SK-N-SH (cell line): ENCODE data around the gene GCFC2. TPM values are rescaled to one million over a fixed set of nuclear protein-coding genes. Genes with fewer than 3 reads are reported as not detected.
"Not testable (repeated sequence)": the region's sequence is repeated elsewhere in the genome, so short reads cannot be mapped to it uniquely, and the experiment has no call there.

ENCODE experiments used
- CTCF ChIA-PET: fragments of 300-600, 350-600 bp; formaldehyde crosslinking; extraction: SDS; loops from one replicate; lab custom pipeline; 2021; lab: Yijun Ruan, JAX
- POLR2A ChIA-PET: fragments of 350-600 bp; sonication (Branson Sonifier 250); formaldehyde crosslinking; extraction: SDS; loops from one replicate; lab custom pipeline; 2020; ENCODE audit warnings: antibody characterized with exemption, inconsistent platforms; lab: Yijun Ruan, JAX
- DNase-seq: peaks from one replicate; pipeline ENCODE4 v3.0.0; 2012
- H2AFZ ChIP-seq: fragments of 200-600 bp; sonication (generic); 2 replicates; pipeline ENCODE4 v1.8.1; 2016; ENCODE audit warnings: antibody characterized with exemption, mild to moderate bottlenecking, low read depth
- H3F3A ChIP-seq: fragments of 200-600 bp; sonication (generic); replicated peaks from 2 replicates; pipeline ENCODE3; 2016; ENCODE audit warnings: antibody characterized with exemption, mild to moderate bottlenecking; ENCODE audit not compliant: insufficient read depth
- H3K27ac ChIP-seq, 2 experiments: fragments of 200-500 bp in 1 of 2; fragments of 200-600 bp in 1 of 2; sonication (Bioruptor generic) in 1 of 2; sonication (generic), shearing (Covaris generic) in 1 of 2; 2 replicates each; pipeline versions ENCODE4 v1.5.1 to v1.6.1; 2014 to 2016; ENCODE audit warnings: low read depth in 2 of 2, inconsistent platforms in 1 of 2, low read length in 1 of 2, mild to moderate bottlenecking in 1 of 2, mixed read lengths in 1 of 2
- H3K27me3 ChIP-seq: fragments of 200-600 bp; sonication (generic), shearing (Covaris generic); 2 replicates; pipeline ENCODE4 v1.6.1; 2016; ENCODE audit warnings: mixed run types; ENCODE audit not compliant: insufficient read depth
- H3K36me3 ChIP-seq, 2 experiments: fragments of 200-500 bp in 1 of 2; fragments of 200-600 bp in 1 of 2; sonication (Bioruptor generic) in 1 of 2; sonication (generic) in 1 of 2; replicated peaks in 1 of 2; 2 replicates each; pipeline versions ENCODE3 to v1.5.1; 2014 to 2016; ENCODE audit warnings: low read length in 1 of 2, mild to moderate bottlenecking in 1 of 2; ENCODE audit not compliant: insufficient read depth in 2 of 2, control insufficient read depth in 1 of 2
- H3K4me1 ChIP-seq, 2 experiments: fragments of 200-500 bp in 1 of 2; fragments of 200-600 bp in 1 of 2; sonication (Bioruptor generic) in 1 of 2; sonication (generic), shearing (Covaris generic) in 1 of 2; 2 replicates each; pipeline versions ENCODE4 v1.5.1 to v1.6.1; 2014 to 2016; ENCODE audit warnings: low read depth in 1 of 2, low read length in 1 of 2, mixed run types in 1 of 2; ENCODE audit not compliant: insufficient read depth in 2 of 2, control insufficient read depth in 1 of 2
- H3K4me2 ChIP-seq: fragments of 200-600 bp; sonication (generic), shearing (Covaris generic); 2 replicates; pipeline ENCODE4 v1.6.1; 2017; ENCODE audit warnings: mixed run types
- H3K4me3 ChIP-seq, 2 experiments: fragments of 200-500 bp in 1 of 2; fragments of 200-600 bp in 1 of 2; sonication (Bioruptor generic) in 1 of 2; sonication (generic), shearing (Covaris generic) in 1 of 2; 2 replicates each; pipeline versions ENCODE4 v1.5.1 to v1.8.1; 2014 to 2016; ENCODE audit warnings: low read depth in 2 of 2, inconsistent platforms in 1 of 2, low read length in 1 of 2, mild to moderate bottlenecking in 1 of 2, mixed read lengths in 1 of 2, moderate library complexity in 1 of 2
- H3K79me2 ChIP-seq: fragments of 200-600 bp; sonication (generic); 2 replicates; pipeline ENCODE4 v1.8.1; 2017; ENCODE audit warnings: mild to moderate bottlenecking; ENCODE audit not compliant: insufficient read depth
- H3K9ac ChIP-seq: fragments of 200-600 bp; sonication (generic); 2 replicates; pipeline ENCODE4 v1.6.1; 2017; ENCODE audit warnings: mixed run types
- H3K9me2 ChIP-seq: fragments of 200-600 bp; sonication (generic); 2 replicates; pipeline ENCODE4 v1.6.1; 2017; ENCODE audit warnings: mixed run types
- H3K9me3 ChIP-seq: fragments of 200-600 bp; sonication (generic); 2 replicates; pipeline ENCODE4 v1.6.1; 2017; ENCODE audit warnings: mixed run types, mild to moderate bottlenecking, moderate library complexity
- H4K20me1 ChIP-seq: fragments of 200-600 bp; sonication (generic); 2 replicates; pipeline ENCODE4 v1.6.1; 2017; ENCODE audit warnings: mild to moderate bottlenecking, mixed run types; ENCODE audit not compliant: insufficient read depth
- CHD2 ChIP-seq: fragments of 150-350 bp; IDR thresholded peaks from 2 replicates; pipeline ENCODE4 v1.6.1; 2018; ENCODE audit warnings: low read length; ENCODE audit not compliant: partially characterized antibody
- ELF1 ChIP-seq: IDR thresholded peaks from 2 replicates; pipeline ENCODE4 v1.4.0; 2012
- EZH2phosphoT487 ChIP-seq: fragments of 200-600 bp; sonication (generic); IDR thresholded peaks from 2 replicates; pipeline ENCODE4 v1.6.1; 2017; ENCODE audit warnings: low read depth, mixed run types, mild to moderate bottlenecking, antibody characterized with exemption, moderate library complexity, borderline replicate concordance
- FOSL2 ChIP-seq: IDR thresholded peaks from 2 replicates; pipeline ENCODE4 v1.4.0; 2012; ENCODE audit warnings: low read depth, mild to moderate bottlenecking, moderate library complexity, borderline replicate concordance
- FOXJ3 ChIP-seq: sonication (generic); formaldehyde crosslinking; IDR thresholded peaks from 2 replicates; pipeline ENCODE4 v1.5.1; 2020; ENCODE audit warnings: mild to moderate bottlenecking, missing genetic modification reagents
- GABPA ChIP-seq: IDR thresholded peaks from 2 replicates; pipeline ENCODE4 v1.4.0; 2012; ENCODE audit warnings: low read depth, mild to moderate bottlenecking
- MXI1 ChIP-seq: IDR thresholded peaks from 2 replicates; pipeline ENCODE4 v1.6.1; 2012; ENCODE audit warnings: mild to moderate bottlenecking, low read depth, low read length, improper control_type of control experiment
- NRF1 ChIP-seq: IDR thresholded peaks from 2 replicates; pipeline ENCODE4 v1.6.1; 2012; ENCODE audit warnings: low read depth, mild to moderate bottlenecking, low read length
- RCOR1 ChIP-seq: fragments of 150-350 bp; IDR thresholded peaks from 2 replicates; pipeline ENCODE4 v1.6.1; 2017; ENCODE audit warnings: antibody characterized with exemption, low read length
- RFX5 ChIP-seq: IDR thresholded peaks from 2 replicates; pipeline ENCODE4 v1.6.1; 2012; ENCODE audit warnings: mild to moderate bottlenecking, improper control_type of control experiment, low read length
- RXRA ChIP-seq: IDR thresholded peaks from 2 replicates; pipeline ENCODE4 v1.4.0; 2012; ENCODE audit warnings: low read depth, mild to moderate bottlenecking, borderline replicate concordance
- SIN3A ChIP-seq: IDR thresholded peaks from 2 replicates; pipeline ENCODE4 v1.6.1; 2012; ENCODE audit warnings: low read depth, mild to moderate bottlenecking, low read length, moderate library complexity, borderline replicate concordance
- WGBS: methylation state at CpG from one replicate; pipeline ENCODE4 v1.1.6; 2017; ENCODE audit warnings: low lambda C conversion rate; 5-methylcytosine and 5-hydroxymethylcytosine counted together
- polyA plus RNA-seq, 3 experiments: library from polyadenylated mRNA; depleted of rRNA; stranded (reverse); fragments of >200 nt; gene quantifications; 2 replicates each; pipeline ENCODE4 v1.2.3, GENCODE V29; 2012
- TF ChIP-seq, protein P1 (sequence below): IDR thresholded peaks from 2 replicates; pipeline ENCODE4 v1.4.0; 2012; ENCODE audit warnings: low read depth, borderline replicate concordance
- TF ChIP-seq, protein P2 (sequence below): IDR thresholded peaks from 2 replicates; pipeline ENCODE4; 2012
- TF ChIP-seq, protein P3 (sequence below): IDR thresholded peaks from 2 replicates; pipeline ENCODE4 v1.6.1; 2012; ENCODE audit warnings: mild to moderate bottlenecking, low read depth, low read length, moderate library complexity
- TF ChIP-seq, protein P4 (sequence below): fragments of 150-350 bp; IDR thresholded peaks from 2 replicates; pipeline ENCODE4 v1.6.1; 2016; ENCODE audit warnings: mild to moderate bottlenecking, low read depth, low read length

Gene GCFC2
- polyA plus RNA-seq, 1 of the 3 experiments (the other 2 are of a cell fraction): 7.7 TPM

DNA sequence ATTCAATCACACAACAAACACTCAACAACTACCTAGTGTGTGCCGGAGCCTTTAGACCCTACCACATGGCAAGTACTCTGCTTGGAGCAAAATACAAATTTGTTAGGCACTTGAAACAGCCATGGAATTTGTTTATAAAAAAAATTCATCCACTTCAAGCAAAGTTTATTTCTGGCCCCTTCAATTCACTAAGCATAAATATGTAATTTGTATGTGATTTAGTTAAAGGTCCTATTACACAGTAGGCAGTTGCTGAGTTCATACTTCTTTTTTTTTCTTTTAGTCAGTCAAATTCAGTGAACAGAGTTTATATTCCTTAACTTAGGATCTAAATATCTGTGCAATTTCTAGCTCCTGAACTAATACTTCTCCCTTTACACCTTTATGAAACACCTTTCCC lies 22.5 kb downstream of the GCFC2 start:
- ChIA-PET CTCF (no interaction called here), POLR2A (no interaction called here)
- no peak for DNase-seq
- Histone ChIP-seq H3K27me3 (no peaks in the 10 kb centered on the region), H3K4me1 (no peaks in the 10 kb centered on the region), H3F3A (peaks cover 3% of the 10 kb centered on the region), H3K79me2 (no peaks in the 10 kb centered on the region), H3K9me2 (no peaks in the 10 kb centered on the region)
- TF ChIP-seq MXI1: no peak
- TF ChIP-seq, protein P1, sequence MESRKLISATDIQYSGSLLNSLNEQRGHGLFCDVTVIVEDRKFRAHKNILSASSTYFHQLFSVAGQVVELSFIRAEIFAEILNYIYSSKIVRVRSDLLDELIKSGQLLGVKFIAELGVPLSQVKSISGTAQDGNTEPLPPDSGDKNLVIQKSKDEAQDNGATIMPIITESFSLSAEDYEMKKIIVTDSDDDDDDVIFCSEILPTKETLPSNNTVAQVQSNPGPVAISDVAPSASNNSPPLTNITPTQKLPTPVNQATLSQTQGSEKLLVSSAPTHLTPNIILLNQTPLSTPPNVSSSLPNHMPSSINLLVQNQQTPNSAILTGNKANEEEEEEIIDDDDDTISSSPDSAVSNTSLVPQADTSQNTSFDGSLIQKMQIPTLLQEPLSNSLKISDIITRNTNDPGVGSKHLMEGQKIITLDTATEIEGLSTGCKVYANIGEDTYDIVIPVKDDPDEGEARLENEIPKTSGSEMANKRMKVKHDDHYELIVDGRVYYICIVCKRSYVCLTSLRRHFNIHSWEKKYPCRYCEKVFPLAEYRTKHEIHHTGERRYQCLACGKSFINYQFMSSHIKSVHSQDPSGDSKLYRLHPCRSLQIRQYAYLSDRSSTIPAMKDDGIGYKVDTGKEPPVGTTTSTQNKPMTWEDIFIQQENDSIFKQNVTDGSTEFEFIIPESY: no peak
- TF ChIP-seq RCOR1: no peak
- no peak for TF ChIP-seq CHD2
- TF ChIP-seq, protein P2, sequence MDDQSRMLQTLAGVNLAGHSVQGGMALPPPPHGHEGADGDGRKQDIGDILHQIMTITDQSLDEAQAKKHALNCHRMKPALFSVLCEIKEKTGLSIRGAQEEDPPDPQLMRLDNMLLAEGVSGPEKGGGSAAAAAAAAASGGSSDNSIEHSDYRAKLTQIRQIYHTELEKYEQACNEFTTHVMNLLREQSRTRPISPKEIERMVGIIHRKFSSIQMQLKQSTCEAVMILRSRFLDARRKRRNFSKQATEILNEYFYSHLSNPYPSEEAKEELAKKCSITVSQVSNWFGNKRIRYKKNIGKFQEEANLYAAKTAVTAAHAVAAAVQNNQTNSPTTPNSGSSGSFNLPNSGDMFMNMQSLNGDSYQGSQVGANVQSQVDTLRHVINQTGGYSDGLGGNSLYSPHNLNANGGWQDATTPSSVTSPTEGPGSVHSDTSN: no peak
- no peak for TF ChIP-seq SIN3A
- no peak for TF ChIP-seq FOXJ3 (CRISPR knock-in tag)
- no peak for TF ChIP-seq ELF1
- TF ChIP-seq RFX5: no peak
- TF ChIP-seq, protein P3, sequence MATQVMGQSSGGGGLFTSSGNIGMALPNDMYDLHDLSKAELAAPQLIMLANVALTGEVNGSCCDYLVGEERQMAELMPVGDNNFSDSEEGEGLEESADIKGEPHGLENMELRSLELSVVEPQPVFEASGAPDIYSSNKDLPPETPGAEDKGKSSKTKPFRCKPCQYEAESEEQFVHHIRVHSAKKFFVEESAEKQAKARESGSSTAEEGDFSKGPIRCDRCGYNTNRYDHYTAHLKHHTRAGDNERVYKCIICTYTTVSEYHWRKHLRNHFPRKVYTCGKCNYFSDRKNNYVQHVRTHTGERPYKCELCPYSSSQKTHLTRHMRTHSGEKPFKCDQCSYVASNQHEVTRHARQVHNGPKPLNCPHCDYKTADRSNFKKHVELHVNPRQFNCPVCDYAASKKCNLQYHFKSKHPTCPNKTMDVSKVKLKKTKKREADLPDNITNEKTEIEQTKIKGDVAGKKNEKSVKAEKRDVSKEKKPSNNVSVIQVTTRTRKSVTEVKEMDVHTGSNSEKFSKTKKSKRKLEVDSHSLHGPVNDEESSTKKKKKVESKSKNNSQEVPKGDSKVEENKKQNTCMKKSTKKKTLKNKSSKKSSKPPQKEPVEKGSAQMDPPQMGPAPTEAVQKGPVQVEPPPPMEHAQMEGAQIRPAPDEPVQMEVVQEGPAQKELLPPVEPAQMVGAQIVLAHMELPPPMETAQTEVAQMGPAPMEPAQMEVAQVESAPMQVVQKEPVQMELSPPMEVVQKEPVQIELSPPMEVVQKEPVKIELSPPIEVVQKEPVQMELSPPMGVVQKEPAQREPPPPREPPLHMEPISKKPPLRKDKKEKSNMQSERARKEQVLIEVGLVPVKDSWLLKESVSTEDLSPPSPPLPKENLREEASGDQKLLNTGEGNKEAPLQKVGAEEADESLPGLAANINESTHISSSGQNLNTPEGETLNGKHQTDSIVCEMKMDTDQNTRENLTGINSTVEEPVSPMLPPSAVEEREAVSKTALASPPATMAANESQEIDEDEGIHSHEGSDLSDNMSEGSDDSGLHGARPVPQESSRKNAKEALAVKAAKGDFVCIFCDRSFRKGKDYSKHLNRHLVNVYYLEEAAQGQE: no peak
- no peak for TF ChIP-seq FOSL2
- no peak for TF ChIP-seq GABPA
- TF ChIP-seq, protein P4, sequence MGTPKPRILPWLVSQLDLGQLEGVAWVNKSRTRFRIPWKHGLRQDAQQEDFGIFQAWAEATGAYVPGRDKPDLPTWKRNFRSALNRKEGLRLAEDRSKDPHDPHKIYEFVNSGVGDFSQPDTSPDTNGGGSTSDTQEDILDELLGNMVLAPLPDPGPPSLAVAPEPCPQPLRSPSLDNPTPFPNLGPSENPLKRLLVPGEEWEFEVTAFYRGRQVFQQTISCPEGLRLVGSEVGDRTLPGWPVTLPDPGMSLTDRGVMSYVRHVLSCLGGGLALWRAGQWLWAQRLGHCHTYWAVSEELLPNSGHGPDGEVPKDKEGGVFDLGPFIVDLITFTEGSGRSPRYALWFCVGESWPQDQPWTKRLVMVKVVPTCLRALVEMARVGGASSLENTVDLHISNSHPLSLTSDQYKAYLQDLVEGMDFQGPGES: no peak
- TF ChIP-seq EZH2phosphoT487: no peak
- no peak for TF ChIP-seq NRF1
- TF ChIP-seq RXRA: no peak
- TF ChIP-seq, all 33 proteins: peak for 0
- Histone ChIP-seq H3K4me3 (no peak overlapping the region), H2AFZ (no peak overlapping the region), H3K36me3 (peaks cover 33 to 48% of the 10 kb centered on the region in 2 experiments), H3K9ac (no peak overlapping the region), H3K4me2 (no peak overlapping the region), H4K20me1 (no peaks in the 10 kb centered on the region), H3K27ac (no peak overlapping the region), H3K9me3 (no peaks in the 10 kb centered on the region)
- 100% methylated on average over 1 of the region's 1 CpG for WGBS

DNA sequence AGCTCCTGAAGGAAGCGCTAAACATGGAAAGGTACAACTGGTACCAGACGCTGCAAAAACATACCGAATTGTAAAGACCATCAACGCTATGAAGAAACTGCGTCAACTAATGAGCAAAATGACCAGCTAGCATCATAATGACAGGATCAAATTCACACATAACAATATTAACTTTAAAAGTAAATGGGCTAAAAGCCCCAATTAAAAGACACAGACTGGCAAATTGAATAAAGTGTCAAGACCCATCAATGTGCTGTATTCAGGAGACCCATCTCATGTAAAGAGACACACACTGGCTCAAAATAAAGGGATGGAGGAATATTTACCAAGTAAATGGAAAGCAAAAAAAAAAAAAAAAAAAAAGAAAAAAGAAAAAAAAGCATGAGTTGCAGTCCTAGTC lies 27.3 kb downstream of the GCFC2 start:
- H3K4me3 ChIP-seq, CTCF ChIA-PET, H3K9me3 ChIP-seq, POLR2A ChIA-PET, H3K27ac ChIP-seq, H3K9me2 ChIP-seq, H3F3A ChIP-seq, H3K4me1 ChIP-seq, DNase-seq, H3K9ac ChIP-seq, H2AFZ ChIP-seq, H3K27me3 ChIP-seq, H3K4me2 ChIP-seq, H3K79me2 ChIP-seq, H4K20me1 ChIP-seq: not testable (repeated sequence)
- peaks cover under 1 to 31% of the 10 kb centered on the region in 2 experiments for H3K36me3 ChIP-seq
- WGBS: 96% methylated on average over 5 of the region's 5 CpGs
